Breast epithelium (tissue), 4 donors: ENCODE measurements around the gene OTUD7B. TPM values are rescaled to one million over a fixed set of nuclear protein-coding genes. Genes with fewer than 3 reads are reported as not detected.

Experiments
- DNase-seq, 2 donors: peaks; one replicate each; pipeline ENCODE4 v3.0.0-alpha.2; 2019; ENCODE audit warnings: low spot score in 2 of 2
- H3K27ac ChIP-seq, 2 donors: fragments of 200-600 bp; sonication (generic) in 1 of 2; one replicate each; pipeline ENCODE4 v1.5.1; 2016 to 2019; ENCODE audit warnings: mild to moderate bottlenecking in 1 of 2
- H3K27me3 ChIP-seq, 2 donors: fragments of 200-600 bp; sonication (generic) in 1 of 2; one replicate each; pipeline versions ENCODE4 v1.5.1 to v1.6.0; 2017 to 2019; ENCODE audit warnings: control low read depth in 1 of 2, mild to moderate bottlenecking in 1 of 2
- H3K36me3 ChIP-seq: fragments of 200-600 bp; one replicate; pipeline ENCODE4 v1.5.1; 2019
- H3K4me1 ChIP-seq, 2 donors: fragments of 200-600 bp; sonication (generic); one replicate each; pipeline ENCODE4 v1.5.1; 2016 to 2019; ENCODE audit warnings: control low read depth in 1 of 2
- H3K4me3 ChIP-seq, 3 donors: fragments of 200-600 bp; sonication (generic); 1 replicate in 2 of 3; 2 replicates in 1 of 3; pipeline ENCODE4 v1.5.1; 2016 to 2019; ENCODE audit warnings: mild to moderate bottlenecking in 3 of 3, moderate library complexity in 2 of 3
- H3K9me3 ChIP-seq, 2 donors: fragments of 200-600 bp; sonication (generic) in 1 of 2; one replicate each; pipeline ENCODE4 v1.5.1; 2016 to 2019; ENCODE audit warnings: control low read depth in 1 of 2
- POLR2A ChIP-seq: fragments of 450-650 bp; IDR thresholded peaks from one replicate; pipeline ENCODE4 v1.6.1; 2016; ENCODE audit warnings: antibody characterized with exemption, mild to moderate bottlenecking, moderate library complexity
- POLR2AphosphoS5 ChIP-seq, 3 donors: sonication (generic); formaldehyde crosslinking; IDR thresholded peaks; one replicate each; pipeline ENCODE4 v1.6.1; 2017; ENCODE audit warnings: antibody characterized with exemption in 3 of 3
- intact Hi-C: fragments of 100-400 bp; cut with DNase I; formaldehyde crosslinking; loops from one replicate; pipeline ENCODE4 v1.15.1; 2023; ENCODE audit warnings: low total_unique reads
- total RNA-seq, 3 donors: library from RNA; depleted of rRNA; stranded (reverse); fragments of >200 nt; gene quantifications; one replicate each; pipeline ENCODE4 v1.1.0, GENCODE V29; 2016
- TF ChIP-seq, protein P1 (sequence below), 3 donors: fragments of 450-650 bp; IDR thresholded peaks; one replicate each; pipeline ENCODE4 v1.5.1; 2016 to 2017; ENCODE audit warnings: antibody characterized with exemption in 3 of 3, mild to moderate bottlenecking in 3 of 3, moderate library complexity in 3 of 3

The OTUD7B gene
- total RNA-seq, 3 donors from 2014 or later, result 22.0 to 32.8 (median 28.1) TPM

DNA sequence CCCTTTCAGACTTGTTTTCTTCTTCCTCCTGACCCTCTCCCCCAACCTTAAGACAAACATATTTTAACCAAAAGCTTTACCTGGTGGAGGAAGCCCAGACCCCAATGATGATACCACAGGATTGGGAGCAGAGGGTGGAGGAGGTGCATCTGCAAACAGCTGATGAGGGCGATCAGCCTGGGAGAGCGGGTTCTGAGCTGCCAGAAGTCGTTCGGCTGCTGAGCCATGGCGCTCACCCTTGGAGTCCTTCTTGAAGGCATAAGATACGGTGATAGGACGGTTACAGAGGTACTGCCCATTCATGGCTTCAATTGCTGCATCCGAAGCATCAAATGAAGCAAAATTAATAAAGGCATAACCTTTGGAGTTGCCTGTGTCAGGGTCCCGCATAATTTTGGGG lies 84.2 kb downstream of the OTUD7B start:
- peaks cover 5 to 16% of the 10 kb centered on the region in 2 donors for H3K4me1 ChIP-seq
- H3K4me3 ChIP-seq, result peak overlapping the region in 2 of 3 donors; percentile 92 to 99
- H3K27me3 ChIP-seq, result no peaks in the 10 kb centered on the region
- intact Hi-C loops, result no loop called here
- DNase-seq, result no peak
- no peaks in the 10 kb centered on the region for H3K36me3 ChIP-seq
- TF ChIP-seq POLR2AphosphoS5 (IDR thresholded peaks at IDR 0.05), result no peak
- TF ChIP-seq POLR2A, result no peak
- TF ChIP-seq, protein P1, sequence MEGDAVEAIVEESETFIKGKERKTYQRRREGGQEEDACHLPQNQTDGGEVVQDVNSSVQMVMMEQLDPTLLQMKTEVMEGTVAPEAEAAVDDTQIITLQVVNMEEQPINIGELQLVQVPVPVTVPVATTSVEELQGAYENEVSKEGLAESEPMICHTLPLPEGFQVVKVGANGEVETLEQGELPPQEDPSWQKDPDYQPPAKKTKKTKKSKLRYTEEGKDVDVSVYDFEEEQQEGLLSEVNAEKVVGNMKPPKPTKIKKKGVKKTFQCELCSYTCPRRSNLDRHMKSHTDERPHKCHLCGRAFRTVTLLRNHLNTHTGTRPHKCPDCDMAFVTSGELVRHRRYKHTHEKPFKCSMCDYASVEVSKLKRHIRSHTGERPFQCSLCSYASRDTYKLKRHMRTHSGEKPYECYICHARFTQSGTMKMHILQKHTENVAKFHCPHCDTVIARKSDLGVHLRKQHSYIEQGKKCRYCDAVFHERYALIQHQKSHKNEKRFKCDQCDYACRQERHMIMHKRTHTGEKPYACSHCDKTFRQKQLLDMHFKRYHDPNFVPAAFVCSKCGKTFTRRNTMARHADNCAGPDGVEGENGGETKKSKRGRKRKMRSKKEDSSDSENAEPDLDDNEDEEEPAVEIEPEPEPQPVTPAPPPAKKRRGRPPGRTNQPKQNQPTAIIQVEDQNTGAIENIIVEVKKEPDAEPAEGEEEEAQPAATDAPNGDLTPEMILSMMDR (IDR thresholded peaks at IDR 0.05), result no peak
- H3K27ac ChIP-seq, result no peak overlapping the region
- H3K9me3 ChIP-seq, result no peaks in the 10 kb centered on the region

DNA sequence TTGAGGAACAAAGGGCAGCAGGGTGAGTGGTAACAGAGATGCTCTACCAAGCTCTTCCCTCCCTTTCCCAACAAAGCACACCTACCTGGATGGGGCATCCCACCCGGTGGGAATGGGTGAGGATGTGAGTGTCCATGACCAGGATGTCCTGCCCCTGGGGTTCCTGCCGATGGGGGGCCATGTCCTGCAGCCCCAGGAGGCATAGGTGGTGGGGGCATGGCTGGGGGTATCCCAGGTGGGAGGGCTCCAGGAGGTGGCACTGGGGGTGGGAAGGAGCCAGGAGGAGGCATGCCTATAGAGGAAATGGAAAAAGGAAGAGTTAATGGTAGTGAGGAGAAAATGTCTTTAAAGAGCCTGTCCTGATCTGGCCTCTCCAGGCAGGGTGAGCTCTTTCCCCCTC lies 84.8 kb downstream of the OTUD7B start:
- intact Hi-C loops, result no loop called here
- no peak for DNase-seq
- Histone ChIP-seq H3K4me1 (peaks cover 5 to 16% of the 10 kb centered on the region in 2 donors), H3K27me3 (no peaks in the 10 kb centered on the region), H3K27ac (no peak overlapping the region), H3K4me3 (no peak overlapping the region), H3K9me3 (no peaks in the 10 kb centered on the region), H3K36me3 (no peaks in the 10 kb centered on the region)
- no peak for TF ChIP-seq POLR2AphosphoS5 (IDR thresholded peaks at IDR 0.05)
- TF ChIP-seq, protein P1 (IDR thresholded peaks at IDR 0.05), result no peak
- no peak for TF ChIP-seq POLR2A

DNA sequence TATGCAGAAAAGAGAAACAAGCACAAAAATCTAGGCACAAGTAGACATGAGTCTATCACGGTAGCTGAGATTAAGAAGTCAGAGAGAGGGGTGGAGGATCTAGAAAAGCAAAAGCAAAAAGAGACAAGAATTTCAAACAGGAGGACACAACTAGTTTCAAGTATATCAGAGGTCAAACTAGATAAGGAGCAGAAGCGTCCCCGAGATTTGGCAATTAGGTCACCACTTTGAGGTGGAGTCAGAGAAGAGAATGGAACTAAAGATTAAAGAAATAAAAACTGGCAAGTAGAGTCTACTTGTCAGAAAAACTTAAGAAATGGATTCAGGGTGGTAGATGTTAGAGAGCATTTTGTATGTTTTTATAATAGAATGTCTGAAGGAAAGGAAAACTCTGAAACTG lies 85.2 kb downstream of the OTUD7B start:
- H3K36me3 ChIP-seq, result no peaks in the 10 kb centered on the region
- TF ChIP-seq POLR2A, result no peak
- TF ChIP-seq, protein P1 (IDR thresholded peaks at IDR 0.05), result no peak
- no peak for TF ChIP-seq POLR2AphosphoS5 (IDR thresholded peaks at IDR 0.05)
- intact Hi-C loops, result no loop called here

DNA sequence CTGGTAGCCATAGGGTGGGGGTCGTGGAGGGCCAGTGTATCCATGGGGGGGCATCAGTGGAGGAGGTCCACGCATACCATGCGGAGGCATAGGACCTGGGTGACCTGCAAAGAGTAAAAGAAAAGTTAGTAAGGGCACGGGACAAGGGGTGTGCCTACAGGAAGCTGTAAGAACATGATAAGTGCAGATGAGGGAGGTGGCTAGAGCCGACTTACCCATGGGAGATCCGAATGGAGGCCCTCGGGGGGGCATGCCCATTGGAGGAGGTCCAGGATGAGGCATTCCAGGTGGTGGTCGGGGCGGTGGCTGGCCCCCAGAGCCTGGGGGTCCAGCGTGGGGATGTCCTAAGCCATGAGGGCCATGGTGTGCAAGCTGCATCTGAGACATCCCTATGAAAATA lies 86.9 kb downstream of the OTUD7B start:
- no peak overlapping the region for H3K27ac ChIP-seq
- H3K9me3 ChIP-seq, result no peaks in the 10 kb centered on the region
- no peak overlapping the region for H3K4me3 ChIP-seq
- H3K27me3 ChIP-seq, result no peaks in the 10 kb centered on the region
- peaks cover 5 to 16% of the 10 kb centered on the region in 2 donors for H3K4me1 ChIP-seq
- no peaks in the 10 kb centered on the region for H3K36me3 ChIP-seq
- intact Hi-C loops, result no loop called here
- TF ChIP-seq POLR2A, result no peak
- TF ChIP-seq, protein P1 (IDR thresholded peaks at IDR 0.05), result no peak
- no peak for TF ChIP-seq POLR2AphosphoS5 (IDR thresholded peaks at IDR 0.05)
- no peak for DNase-seq

More for the DNA sequence above, 85.2 kb downstream of the OTUD7B start:
- Histone ChIP-seq H3K27me3 (no peaks in the 10 kb centered on the region), H3K9me3 (no peaks in the 10 kb centered on the region), H3K4me3 (no peak overlapping the region), H3K4me1 (peaks cover 5 to 16% of the 10 kb centered on the region in 2 donors), H3K27ac (no peak overlapping the region)
- no peak for DNase-seq

DNA sequence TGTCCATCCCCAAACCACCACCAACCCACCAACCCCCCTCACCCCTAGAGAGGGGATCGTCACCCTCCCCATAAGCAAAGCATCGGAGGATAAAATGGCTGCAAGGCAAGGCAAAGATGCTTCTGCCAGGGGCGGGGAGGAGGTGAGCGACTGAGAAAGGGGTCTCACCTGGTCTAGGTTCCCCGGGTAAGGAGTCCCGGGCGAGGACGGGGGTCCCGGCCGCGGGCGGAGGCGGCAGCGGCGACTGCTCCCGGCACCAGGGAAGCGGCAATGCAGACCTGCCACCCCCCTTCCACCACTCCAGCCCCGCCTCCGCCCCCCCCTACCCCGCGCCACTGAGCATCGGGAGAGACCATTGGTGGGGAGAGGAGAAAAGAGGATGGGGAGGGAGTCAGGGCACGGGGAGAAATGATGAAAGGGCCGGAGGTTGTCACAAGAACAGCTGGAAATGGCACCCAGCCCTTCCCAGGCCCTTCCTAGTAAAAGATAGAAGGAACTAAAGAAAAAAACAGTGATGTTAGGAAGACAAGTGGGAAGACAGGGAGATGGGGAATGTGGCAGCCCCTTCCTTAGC lies 92.9 kb downstream of the OTUD7B start, which contains the start of gene SV2A:
TSS of gene SV2A (minus strand) at position 274 of the 574 bp plus-strand sequence. CDS start 4,004 bp downstream, outside the sequence.
- Histone ChIP-seq H3K4me1 (no peaks in the 10 kb centered on the region), H3K27ac (peak within 1 kb of the TSS in 1 of 2 donors; percentile 48)
- DNase-seq, result peak in 1 of 2 donors; percentile 38

More for the DNA sequence above, 92.9 kb downstream of the OTUD7B start, which contains the start of gene SV2A:
- Histone ChIP-seq H3K9me3 (no peaks in the 10 kb centered on the region), H3K27me3 (no peaks in the 10 kb centered on the region), H3K4me3 (peak within 1 kb of the TSS; percentile 44 to 75 (median 60)), H3K36me3 (no peaks in the 10 kb centered on the region)
- intact Hi-C loops, result no loop called here
- no peak for TF ChIP-seq POLR2A
- no peak for TF ChIP-seq POLR2AphosphoS5 (IDR thresholded peaks at IDR 0.05)
- TF ChIP-seq, protein P1 (IDR thresholded peaks at IDR 0.05), result no peak
